HTERT RPE-1 (cell line): ENCODE results near the gene TRIM56.
"Not testable (repeated sequence)": the region's sequence is repeated elsewhere in the genome, so short reads cannot be mapped to it uniquely, and the experiment has no call there.

Experiments used
- in situ Hi-C: fragments of 300-500 bp; cut with MboI; formaldehyde crosslinking; loops from 4 replicates; pipeline ENCODE4 v1.14.3; 2020; ENCODE audit warnings: low sequenced_read_pairs

Gene TRIM56

DNA sequence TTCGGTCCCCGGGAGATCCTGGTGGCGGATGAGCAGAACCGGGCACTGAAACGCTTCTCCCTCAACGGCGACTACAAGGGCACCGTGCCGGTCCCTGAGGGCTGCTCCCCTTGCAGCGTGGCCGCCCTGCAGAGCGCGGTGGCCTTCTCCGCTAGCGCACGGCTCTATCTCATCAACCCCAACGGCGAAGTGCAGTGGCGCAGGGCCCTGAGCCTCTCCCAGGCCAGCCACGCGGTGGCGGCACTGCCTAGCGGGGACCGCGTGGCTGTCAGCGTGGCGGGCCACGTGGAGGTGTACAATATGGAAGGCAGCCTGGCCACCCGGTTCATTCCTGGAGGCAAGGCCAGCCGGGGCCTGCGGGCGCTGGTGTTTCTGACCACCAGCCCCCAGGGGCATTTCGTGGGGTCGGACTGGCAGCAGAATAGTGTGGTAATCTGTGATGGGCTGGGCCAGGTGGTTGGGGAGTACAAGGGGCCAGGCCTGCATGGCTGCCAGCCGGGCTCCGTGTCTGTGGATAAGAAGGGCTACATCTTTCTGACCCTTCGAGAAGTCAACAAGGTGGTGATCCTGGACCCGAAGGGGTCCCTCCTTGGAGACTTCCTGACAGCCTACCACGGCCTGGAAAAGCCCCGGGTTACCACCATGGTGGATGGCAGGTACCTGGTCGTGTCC, 3.7 kb downstream of the TRIM56 start:
- in situ Hi-C loops: no loop called here

DNA sequence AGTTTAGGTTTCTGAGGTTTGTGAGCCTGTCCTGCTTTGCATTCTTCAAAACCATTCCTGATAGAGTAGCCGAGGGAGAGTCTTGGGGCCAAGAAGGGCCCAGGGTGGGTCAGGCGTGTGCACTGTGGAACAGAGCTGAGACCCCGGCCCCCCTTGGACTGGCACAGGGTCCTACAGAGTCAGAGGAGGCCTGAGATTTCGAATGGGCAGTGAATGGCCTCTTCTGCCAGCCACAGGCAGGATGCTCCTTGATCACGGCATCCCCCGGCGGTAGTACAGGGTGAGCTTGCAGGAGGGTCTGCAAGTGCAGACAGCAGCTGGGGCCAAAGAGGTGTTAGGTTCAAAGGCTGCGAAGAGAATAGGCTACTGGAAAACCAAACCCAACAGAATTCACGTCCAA, 4.6 kb downstream of the TRIM56 start:
- in situ Hi-C loops: no loop called here

DNA sequence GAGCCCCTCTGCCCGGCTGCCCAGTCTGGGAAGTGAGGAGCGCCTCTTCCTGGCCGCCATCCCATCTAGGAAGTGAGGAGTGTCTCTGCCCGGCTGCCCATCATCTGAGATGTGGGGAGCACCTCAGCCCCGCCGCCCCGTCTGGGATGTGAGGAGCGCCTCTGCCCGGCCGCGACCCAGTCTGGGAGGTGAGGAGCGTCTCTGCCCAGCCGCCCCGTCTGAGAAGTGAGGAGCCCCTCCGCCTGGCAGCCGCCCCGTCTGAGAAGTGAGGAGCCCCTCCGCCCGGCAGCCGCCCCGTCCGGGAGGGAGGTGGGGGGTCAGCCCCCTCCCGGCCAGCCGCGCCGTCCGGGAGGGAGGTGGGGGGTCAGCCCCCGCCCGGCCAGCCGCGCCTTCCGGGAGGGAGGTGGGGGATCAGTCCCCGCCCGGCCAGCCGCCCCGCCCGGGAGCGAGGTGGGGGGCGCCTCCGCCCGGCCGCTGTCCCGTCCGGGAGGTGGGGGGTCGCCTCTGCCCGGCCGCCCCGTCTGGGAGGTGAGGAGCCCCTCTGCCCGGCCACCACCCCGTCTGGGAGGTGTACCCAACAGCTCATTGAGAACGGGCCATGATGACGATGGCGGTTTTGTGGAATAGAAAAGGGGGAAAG, 7.1 kb downstream of the TRIM56 start:
- in situ Hi-C loops: not testable (repeated sequence)

- in situ Hi-C loops: no loop called here
Observed at GRCh38 chr7:101093906-101094305, 8.6 kb downstream of the TRIM56 start.

- in situ Hi-C loops: no loop called here
Observed at GRCh38 chr7:101094376-101094775, 9.1 kb downstream of the TRIM56 start.

GRCh38 chr7:101094791-101095375, 9.6 kb downstream of the TRIM56 start:
- in situ Hi-C loops: no loop called here

DNA sequence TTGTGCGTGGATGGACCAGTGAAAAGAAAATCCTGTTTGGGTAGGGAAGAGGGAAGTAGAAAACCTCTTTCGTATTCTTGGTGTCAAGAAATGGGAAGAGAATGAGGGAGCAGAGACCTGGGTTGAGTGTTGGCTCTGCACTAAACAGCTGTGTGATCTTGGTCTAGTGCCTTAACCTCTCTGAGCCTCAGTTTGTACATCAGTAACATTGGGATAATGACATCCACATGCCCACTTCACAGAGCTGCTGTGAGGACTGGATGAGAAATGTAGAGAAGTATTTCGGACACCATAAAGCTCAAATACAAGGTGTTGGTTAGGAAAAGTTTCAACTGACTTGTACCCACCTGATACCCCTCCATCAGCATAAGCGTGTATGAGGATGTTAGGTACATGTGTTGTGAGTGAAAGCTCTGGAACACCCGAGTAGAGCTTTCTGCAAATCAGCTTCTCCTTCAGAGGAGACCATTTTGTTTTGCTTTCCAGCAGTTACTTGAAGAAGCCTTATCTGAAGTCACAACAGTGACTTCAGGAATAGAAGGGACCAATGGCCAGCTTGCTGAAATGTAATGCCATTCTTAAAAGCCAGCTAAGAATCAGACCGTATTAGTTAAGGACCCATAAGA, 11.2 kb downstream of the TRIM56 start:
- in situ Hi-C loops: no loop called here

GRCh38 chr7:101096957-101097347, 11.7 kb downstream of the TRIM56 start:
- in situ Hi-C loops: no loop called here

DNA sequence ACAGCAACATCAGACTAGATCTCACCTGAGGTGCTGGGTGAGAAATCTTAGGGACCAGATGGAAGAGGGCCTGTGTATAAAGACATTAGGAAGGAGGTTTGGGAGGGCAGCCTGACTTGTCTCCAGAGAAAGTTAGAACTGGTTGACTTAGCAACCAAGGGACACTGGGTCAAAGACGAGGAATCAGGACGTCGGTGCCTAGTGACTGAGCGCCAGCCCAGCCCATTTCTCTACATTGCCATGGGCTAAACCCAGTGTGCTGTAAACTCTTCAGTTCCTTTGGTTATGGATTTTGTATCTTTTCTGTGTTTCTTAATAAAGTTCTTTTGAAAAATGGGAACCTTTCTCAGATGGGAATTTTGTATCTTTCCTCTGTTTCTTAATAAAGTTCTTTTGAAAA, 12.3 kb downstream of the TRIM56 start:
- in situ Hi-C loops: no loop called here

DNA sequence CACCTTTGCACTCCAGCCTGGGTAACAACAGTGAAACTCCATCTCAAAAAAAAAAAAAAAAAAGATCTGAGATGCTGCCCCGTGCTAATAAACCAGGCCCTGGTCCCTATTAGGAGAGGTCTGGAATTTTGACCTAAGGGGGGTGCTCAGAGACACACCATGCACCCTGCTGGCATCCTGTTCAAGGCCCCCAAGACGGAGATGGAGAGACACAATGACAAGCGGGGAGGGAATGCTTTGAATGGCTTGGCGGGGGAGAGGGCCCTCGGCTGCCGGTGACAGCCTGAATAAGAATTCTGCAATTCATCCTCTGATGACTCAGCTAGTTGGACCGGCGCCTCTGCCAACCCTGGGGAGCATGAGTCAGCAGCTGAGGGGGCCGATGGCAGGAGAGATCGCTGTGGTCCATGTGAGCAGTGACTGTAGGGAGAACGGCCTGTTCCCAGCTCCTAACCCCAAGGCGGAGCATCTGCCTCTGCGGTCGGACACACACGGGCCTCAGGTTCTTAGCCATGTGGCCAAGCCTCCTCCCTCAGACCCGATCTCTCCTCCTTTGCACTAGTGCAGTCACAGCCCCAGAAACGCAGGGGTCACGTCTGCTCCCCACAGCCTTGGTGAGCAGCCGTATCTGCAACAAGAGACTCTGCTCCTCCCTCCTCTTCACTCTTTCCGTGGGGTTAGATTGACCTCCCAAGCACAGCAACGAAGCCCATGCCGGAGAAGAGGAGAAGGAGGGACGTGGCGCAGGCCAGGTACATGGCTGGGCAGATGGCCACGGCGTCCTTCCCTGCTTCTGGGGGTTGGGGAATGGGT, 14.9 kb downstream of the TRIM56 start:
- in situ Hi-C loops: no loop called here

DNA sequence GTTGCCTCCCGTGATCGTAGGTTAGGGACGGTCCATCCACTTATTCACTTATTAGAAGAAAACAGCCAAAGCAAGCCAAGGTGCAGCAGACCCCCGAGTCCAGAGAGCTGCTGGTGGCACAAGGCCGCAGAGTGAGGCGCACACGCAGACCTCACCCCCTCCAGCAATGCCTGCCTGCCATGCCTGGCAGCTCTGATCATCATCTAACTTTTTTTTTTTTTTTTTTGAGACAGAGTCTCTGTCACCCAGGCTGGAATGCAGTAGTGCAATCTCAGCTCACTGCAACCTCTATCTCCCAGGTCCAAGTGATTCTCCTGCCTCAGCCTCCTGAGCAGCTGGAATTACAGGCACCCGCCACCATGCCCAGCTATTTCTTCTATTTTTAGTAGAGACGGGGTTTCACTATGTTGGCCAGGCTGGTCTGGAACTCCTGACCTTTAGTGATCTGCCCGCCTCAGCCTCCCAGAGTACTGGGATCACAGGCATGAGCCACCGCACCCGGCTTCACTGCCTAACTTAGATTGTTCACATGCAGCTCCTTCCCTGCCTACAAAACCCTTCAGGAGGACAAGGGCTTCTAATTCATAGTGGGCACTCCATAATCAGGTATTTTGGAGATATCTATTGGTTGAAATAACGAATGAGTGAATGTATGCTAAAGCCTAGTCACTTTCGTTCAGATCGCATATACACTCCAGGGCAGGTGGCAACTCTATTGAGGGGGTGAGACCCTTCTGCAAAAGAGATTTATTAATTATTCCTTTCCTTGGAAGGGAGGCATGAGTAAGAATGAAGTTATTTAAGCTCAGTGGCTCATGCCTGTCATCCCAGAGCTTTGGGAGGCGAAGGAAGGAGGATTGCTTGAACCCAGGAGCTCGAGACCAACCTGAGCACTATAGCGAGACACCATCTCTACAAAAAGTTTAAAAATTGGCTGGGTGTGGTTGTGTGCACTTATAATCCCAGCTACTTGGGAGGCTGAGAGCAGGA, 15.9 kb downstream of the TRIM56 start:
- in situ Hi-C loops: no loop called here

GRCh38 chr7:101102026-101102425, 16.7 kb downstream of the TRIM56 start:
- in situ Hi-C loops: no loop called here

- in situ Hi-C loops: not testable (repeated sequence)
Observed at GRCh38 chr7:101103701-101104100, 18.4 kb downstream of the TRIM56 start.

GRCh38 chr7:101104193-101104713, 19.0 kb downstream of the TRIM56 start:
- in situ Hi-C loops: no loop called here

GRCh38 chr7:101104799-101105198, 19.5 kb downstream of the TRIM56 start:
- in situ Hi-C loops: no loop called here

- in situ Hi-C loops: not testable (repeated sequence)
Observed at GRCh38 chr7:101105248-101105647, 20.0 kb downstream of the TRIM56 start.

DNA sequence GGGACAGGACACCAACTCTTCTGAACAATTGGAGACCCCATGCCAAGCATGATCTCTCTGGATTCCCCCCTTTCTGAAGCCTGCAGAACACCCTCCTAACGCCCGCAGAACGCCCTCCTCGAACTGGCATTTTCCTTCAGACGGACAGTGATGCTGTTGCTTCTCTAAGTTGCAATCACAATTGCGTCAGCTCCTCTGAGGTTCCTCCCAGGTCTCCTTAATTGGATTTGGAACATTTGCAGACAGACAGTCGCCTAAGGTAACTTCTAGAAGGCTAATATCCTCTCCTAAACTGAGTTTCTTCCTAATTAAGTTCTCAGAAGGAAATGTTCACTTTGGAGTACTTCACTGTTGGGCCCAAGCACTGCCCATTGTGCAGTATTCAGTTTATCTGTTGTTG, 21.1 kb downstream of the TRIM56 start:
- in situ Hi-C loops: no loop called here

DNA sequence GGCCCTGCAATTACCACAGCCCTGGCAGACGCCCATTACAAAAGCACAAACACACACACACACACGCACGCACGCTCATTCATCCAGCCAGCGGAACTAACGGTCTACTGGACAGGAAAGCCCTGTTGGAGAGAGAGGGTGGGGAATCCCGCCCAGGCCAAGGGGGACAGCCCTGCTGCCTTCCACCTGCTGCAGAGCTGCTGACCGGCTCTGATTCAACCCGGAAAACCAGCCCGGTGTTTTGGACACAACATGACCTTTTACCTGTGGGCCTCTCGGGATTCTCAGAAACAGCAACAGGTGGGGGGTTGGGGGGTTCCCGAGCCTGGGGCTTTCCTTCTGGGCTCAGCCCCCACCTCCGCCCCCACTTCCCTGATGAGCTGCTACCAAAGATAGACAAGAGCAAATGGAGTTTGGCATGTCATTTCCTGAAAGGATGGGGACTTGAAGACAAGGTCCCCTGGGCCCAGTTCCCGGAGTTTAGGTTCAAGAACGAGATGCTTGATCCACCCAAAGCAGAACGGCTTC, 23.1 kb downstream of the TRIM56 start:
- in situ Hi-C loops: no loop called here

GRCh38 chr7:101108961-101109360, 23.7 kb downstream of the TRIM56 start:
- in situ Hi-C loops: no loop called here
